ENCODE data around the gene MEI4.

MEI4 gene

GRCh38 chr6:77926198-77926751 is 273.4 kb downstream of the MEI4 start:
- Histone ChIP-seq H4K91ac (ENCODE audit: low read length) (no peak overlapping the region), H3K14ac (ENCODE audit: low read length in 2 of 2) (no peak overlapping the region), H2BK15ac (ENCODE audit: low read depth, poor library complexity, severe bottlenecking) (no peak overlapping the region), H3K18ac (ENCODE audit: low read depth in 1 of 2, low read length in 2 of 2) (no peak overlapping the region), H3K23ac (ENCODE audit: low read length in 2 of 2) (no peak overlapping the region), H3K4me1 (ENCODE audit: control insufficient read depth, insufficient read depth, low read depth, low read length) (no peaks in the 10 kb centered on the region), H3K4ac (ENCODE audit: low read depth in 1 of 2, low read length in 2 of 2) (no peak overlapping the region), H4K8ac (ENCODE audit: low read length) (no peak overlapping the region), H3K9me3 (ENCODE audit: control insufficient read depth, low read length) (peaks cover 9% of the 10 kb centered on the region), H2AK5ac (ENCODE audit: low read length, severe bottlenecking) (no peak overlapping the region), H3K27ac (ENCODE audit: low read length, poor library complexity, severe bottlenecking) (no peak overlapping the region), H2AFZ (ENCODE audit: low read depth, low read length) (no peak overlapping the region), H3K27me3 (ENCODE audit: control insufficient read depth in 1 of 2, insufficient read depth in 1 of 2, low read length in 2 of 2) (no peaks in the 10 kb centered on the region), H2BK5ac (ENCODE audit: low read depth, low read length, poor library complexity, severe bottlenecking) (no peak overlapping the region), H3K4me2 (ENCODE audit: low read length, poor library complexity, severe bottlenecking) (no peak overlapping the region), H3K4me3 (ENCODE audit: insufficient read depth in 1 of 2, low read depth in 1 of 2, low read length in 2 of 2) (no peak overlapping the region), H3K36me3 (ENCODE audit: control insufficient read depth in 1 of 2, insufficient read depth in 2 of 2, low read depth in 1 of 2, low read length in 2 of 2) (no peaks in the 10 kb centered on the region), H2BK120ac (ENCODE audit: low read depth, low read length) (no peak overlapping the region), H3K9ac (ENCODE audit: low read length) (no peak overlapping the region), H2BK12ac (ENCODE audit: low read length in 2 of 2) (no peak overlapping the region), H3K79me1 (replicated peaks; ENCODE audit: low read length, poor library complexity, severe bottlenecking) (no peaks in the 10 kb centered on the region)
- peak; percentile 6 for DNase-seq
- whole genome bisulfite sequencing = 65% methylated on average over 2 of the region's 3 CpGs

- no peak overlapping the region for H3K4me3 ChIP-seq (ENCODE audit: insufficient read depth in 1 of 2, low read depth in 1 of 2, low read length in 2 of 2)
- H4K8ac ChIP-seq (ENCODE audit: low read length) = no peak overlapping the region
- no peak overlapping the region for H3K9ac ChIP-seq (ENCODE audit: low read length)
- H3K4me1 ChIP-seq (ENCODE audit: control insufficient read depth, insufficient read depth, low read depth, low read length) = no peaks in the 10 kb centered on the region
- no peak overlapping the region for H3K18ac ChIP-seq (ENCODE audit: low read depth in 1 of 2, low read length in 2 of 2)
- H3K4ac ChIP-seq (ENCODE audit: low read depth in 1 of 2, low read length in 2 of 2) = no peak overlapping the region
- H3K79me1 ChIP-seq (replicated peaks; ENCODE audit: low read length, poor library complexity, severe bottlenecking) = no peaks in the 10 kb centered on the region
- H3K9me3 ChIP-seq (ENCODE audit: control insufficient read depth, low read length) = peaks cover 2% of the 10 kb centered on the region
- no peak overlapping the region for H3K23ac ChIP-seq (ENCODE audit: low read length in 2 of 2)
- H2BK12ac ChIP-seq (ENCODE audit: low read length in 2 of 2) = no peak overlapping the region
- H3K27ac ChIP-seq (ENCODE audit: low read length, poor library complexity, severe bottlenecking) = no peak overlapping the region
- H3K4me2 ChIP-seq (ENCODE audit: low read length, poor library complexity, severe bottlenecking) = no peak overlapping the region
- no peaks in the 10 kb centered on the region for H3K36me3 ChIP-seq (ENCODE audit: control insufficient read depth in 1 of 2, insufficient read depth in 2 of 2, low read depth in 1 of 2, low read length in 2 of 2)
- no peak overlapping the region for H2AFZ ChIP-seq (ENCODE audit: low read depth, low read length)
- no peak overlapping the region for H4K91ac ChIP-seq (ENCODE audit: low read length)
- H2BK120ac ChIP-seq (ENCODE audit: low read depth, low read length) = no peak overlapping the region
- no peak overlapping the region for H2BK5ac ChIP-seq (ENCODE audit: low read depth, low read length, poor library complexity, severe bottlenecking)
- H2BK15ac ChIP-seq (ENCODE audit: low read depth, poor library complexity, severe bottlenecking) = no peak overlapping the region
- H3K27me3 ChIP-seq (ENCODE audit: control insufficient read depth in 1 of 2, insufficient read depth in 1 of 2, low read length in 2 of 2) = no peaks in the 10 kb centered on the region
- H2AK5ac ChIP-seq (ENCODE audit: low read length, severe bottlenecking) = no peak overlapping the region
- no peak for DNase-seq
- 86% methylated on average over 1 of the region's 2 CpGs for WGBS
- no peak overlapping the region for H3K14ac ChIP-seq (ENCODE audit: low read length in 2 of 2)
Observed at GRCh38 chr6:77930382-77930781, 277.5 kb downstream of the MEI4 start.

- no peak overlapping the region for H3K14ac ChIP-seq (ENCODE audit: low read length in 2 of 2)
- no peak overlapping the region for H3K4ac ChIP-seq (ENCODE audit: low read depth in 1 of 2, low read length in 2 of 2)
- peaks cover 2% of the 10 kb centered on the region for H3K9me3 ChIP-seq (ENCODE audit: control insufficient read depth, low read length)
- no peak overlapping the region for H2AK5ac ChIP-seq (ENCODE audit: low read length, severe bottlenecking)
- H3K27me3 ChIP-seq (ENCODE audit: control insufficient read depth in 1 of 2, insufficient read depth in 1 of 2, low read length in 2 of 2) = no peaks in the 10 kb centered on the region
- H3K79me1 ChIP-seq (replicated peaks; ENCODE audit: low read length, poor library complexity, severe bottlenecking) = no peaks in the 10 kb centered on the region
- H3K4me3 ChIP-seq (ENCODE audit: insufficient read depth in 1 of 2, low read depth in 1 of 2, low read length in 2 of 2) = no peak overlapping the region
- no peak overlapping the region for H2BK15ac ChIP-seq (ENCODE audit: low read depth, poor library complexity, severe bottlenecking)
- H2BK12ac ChIP-seq (ENCODE audit: low read length in 2 of 2) = no peak overlapping the region
- no peak overlapping the region for H3K23ac ChIP-seq (ENCODE audit: low read length in 2 of 2)
- H2BK5ac ChIP-seq (ENCODE audit: low read depth, low read length, poor library complexity, severe bottlenecking) = no peak overlapping the region
- H3K4me2 ChIP-seq (ENCODE audit: low read length, poor library complexity, severe bottlenecking) = no peak overlapping the region
- H2AFZ ChIP-seq (ENCODE audit: low read depth, low read length) = no peak overlapping the region
- DNase-seq = no peak
- H2BK120ac ChIP-seq (ENCODE audit: low read depth, low read length) = no peak overlapping the region
- no peak overlapping the region for H3K9ac ChIP-seq (ENCODE audit: low read length)
- H3K27ac ChIP-seq (ENCODE audit: low read length, poor library complexity, severe bottlenecking) = no peak overlapping the region
- no peak overlapping the region for H3K18ac ChIP-seq (ENCODE audit: low read depth in 1 of 2, low read length in 2 of 2)
- no peaks in the 10 kb centered on the region for H3K4me1 ChIP-seq (ENCODE audit: control insufficient read depth, insufficient read depth, low read depth, low read length)
- H4K8ac ChIP-seq (ENCODE audit: low read length) = no peak overlapping the region
- H4K91ac ChIP-seq (ENCODE audit: low read length) = no peak overlapping the region
- H3K36me3 ChIP-seq (ENCODE audit: control insufficient read depth in 1 of 2, insufficient read depth in 2 of 2, low read depth in 1 of 2, low read length in 2 of 2) = no peaks in the 10 kb centered on the region
Observed at GRCh38 chr6:77930952-77931351, 278.1 kb downstream of the MEI4 start.

- Histone ChIP-seq H4K8ac (ENCODE audit: low read length) (no peak overlapping the region), H3K9me3 (ENCODE audit: control insufficient read depth, low read length) (peaks cover 45% of the 10 kb centered on the region), H3K23ac (ENCODE audit: low read length in 2 of 2) (no peak overlapping the region), H2BK5ac (ENCODE audit: low read depth, low read length, poor library complexity, severe bottlenecking) (no peak overlapping the region), H3K4me1 (ENCODE audit: control insufficient read depth, insufficient read depth, low read depth, low read length) (no peaks in the 10 kb centered on the region), H3K4me2 (ENCODE audit: low read length, poor library complexity, severe bottlenecking) (no peak overlapping the region), H3K14ac (ENCODE audit: low read length in 2 of 2) (no peak overlapping the region), H2BK15ac (ENCODE audit: low read depth, poor library complexity, severe bottlenecking) (no peak overlapping the region), H3K18ac (ENCODE audit: low read depth in 1 of 2, low read length in 2 of 2) (no peak overlapping the region), H3K4me3 (ENCODE audit: insufficient read depth in 1 of 2, low read depth in 1 of 2, low read length in 2 of 2) (no peak overlapping the region), H2BK120ac (ENCODE audit: low read depth, low read length) (no peak overlapping the region), H3K36me3 (ENCODE audit: control insufficient read depth in 1 of 2, insufficient read depth in 2 of 2, low read depth in 1 of 2, low read length in 2 of 2) (no peaks in the 10 kb centered on the region), H4K91ac (ENCODE audit: low read length) (no peak overlapping the region), H3K79me1 (replicated peaks; ENCODE audit: low read length, poor library complexity, severe bottlenecking) (no peaks in the 10 kb centered on the region), H2AFZ (ENCODE audit: low read depth, low read length) (no peak overlapping the region), H2AK5ac (ENCODE audit: low read length, severe bottlenecking) (no peak overlapping the region), H3K9ac (ENCODE audit: low read length) (no peak overlapping the region), H2BK12ac (ENCODE audit: low read length in 2 of 2) (no peak overlapping the region), H3K27me3 (ENCODE audit: control insufficient read depth in 1 of 2, insufficient read depth in 1 of 2, low read length in 2 of 2) (no peaks in the 10 kb centered on the region), H3K27ac (ENCODE audit: low read length, poor library complexity, severe bottlenecking) (no peak overlapping the region), H3K4ac (ENCODE audit: low read depth in 1 of 2, low read length in 2 of 2) (no peak overlapping the region)
- DNase-seq = no peak
- WGBS = 90% methylated on average over 4 of the region's 4 CpGs
Observed at GRCh38 chr6:77962070-77962469, 309.2 kb downstream of the MEI4 start.

All from mesenchymal stem cell (in vitro differentiated cells and primary cell).